Astrocyte of the cerebellum (primary cell): ENCODE data around the gene NCAPG.

Source experiments
- DNase-seq: peaks from one replicate; pipeline ENCODE4 v3.0.0-alpha.2; 2011; ENCODE audit warnings: low read depth
- H3K4me3 ChIP-seq: 2 replicates; pipeline ENCODE4 v1.5.1; 2011; ENCODE audit warnings: mild to moderate bottlenecking, low read depth, low read length, moderate library complexity
- CTCF ChIP-seq: IDR thresholded peaks from 2 replicates; pipeline ENCODE4 v1.5.1; 2012; ENCODE audit warnings: low read length, low read depth, moderate library complexity, mild to moderate bottlenecking; ENCODE audit errors: missing control alignments
- in situ Hi-C: cut with HindIII; loops from 2 replicates; pipeline ENCODE4 v1.10.0; 2017; ENCODE audit warnings: low sequenced_read_pairs

The NCAPG gene, protein sequence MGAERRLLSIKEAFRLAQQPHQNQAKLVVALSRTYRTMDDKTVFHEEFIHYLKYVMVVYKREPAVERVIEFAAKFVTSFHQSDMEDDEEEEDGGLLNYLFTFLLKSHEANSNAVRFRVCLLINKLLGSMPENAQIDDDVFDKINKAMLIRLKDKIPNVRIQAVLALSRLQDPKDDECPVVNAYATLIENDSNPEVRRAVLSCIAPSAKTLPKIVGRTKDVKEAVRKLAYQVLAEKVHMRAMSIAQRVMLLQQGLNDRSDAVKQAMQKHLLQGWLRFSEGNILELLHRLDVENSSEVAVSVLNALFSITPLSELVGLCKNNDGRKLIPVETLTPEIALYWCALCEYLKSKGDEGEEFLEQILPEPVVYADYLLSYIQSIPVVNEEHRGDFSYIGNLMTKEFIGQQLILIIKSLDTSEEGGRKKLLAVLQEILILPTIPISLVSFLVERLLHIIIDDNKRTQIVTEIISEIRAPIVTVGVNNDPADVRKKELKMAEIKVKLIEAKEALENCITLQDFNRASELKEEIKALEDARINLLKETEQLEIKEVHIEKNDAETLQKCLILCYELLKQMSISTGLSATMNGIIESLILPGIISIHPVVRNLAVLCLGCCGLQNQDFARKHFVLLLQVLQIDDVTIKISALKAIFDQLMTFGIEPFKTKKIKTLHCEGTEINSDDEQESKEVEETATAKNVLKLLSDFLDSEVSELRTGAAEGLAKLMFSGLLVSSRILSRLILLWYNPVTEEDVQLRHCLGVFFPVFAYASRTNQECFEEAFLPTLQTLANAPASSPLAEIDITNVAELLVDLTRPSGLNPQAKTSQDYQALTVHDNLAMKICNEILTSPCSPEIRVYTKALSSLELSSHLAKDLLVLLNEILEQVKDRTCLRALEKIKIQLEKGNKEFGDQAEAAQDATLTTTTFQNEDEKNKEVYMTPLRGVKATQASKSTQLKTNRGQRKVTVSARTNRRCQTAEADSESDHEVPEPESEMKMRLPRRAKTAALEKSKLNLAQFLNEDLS

GRCh38 chr4:17810260-17811077 is at the start of gene NCAPG, which contains the start of gene DCAF16:
Gene NCAPG, plus strand, starts transcription at chr4:17810979. Its CDS starts 99 bp downstream, at chr4:17811078.
Gene DCAF16, minus strand, starts transcription at chr4:17810757. Its CDS starts 6,616 bp downstream, at chr4:17804141.
- in situ Hi-C loops, result no loop called here
- no peak for TF ChIP-seq CTCF
- H3K4me3 ChIP-seq, result peak within 1 kb of the TSS; percentile 88
- DNase-seq, result peak; percentile 99

- DNase-seq, result no peak
- in situ Hi-C loops, result no loop called here
- TF ChIP-seq CTCF, result no peak
- no peak overlapping the region for H3K4me3 ChIP-seq
These were observed 49.7 kb upstream of the NCAPG start for GRCh38 chr4:17761062-17761461.

GRCh38 chr4:17762726-17763125 is 48.1 kb upstream of the NCAPG start:
- peak; percentile 18 for DNase-seq
- TF ChIP-seq CTCF, result peak; percentile 26
- H3K4me3 ChIP-seq, result no peak overlapping the region
- in situ Hi-C loops, result no loop called here

- in situ Hi-C loops, result no loop called here
- no peak for TF ChIP-seq CTCF
- no peak overlapping the region for H3K4me3 ChIP-seq
- DNase-seq, result no peak
These were observed 47.4 kb upstream of the NCAPG start for GRCh38 chr4:17763416-17763815.

- no peak overlapping the region for H3K4me3 ChIP-seq
- in situ Hi-C loops, result no loop called here
- no peak for DNase-seq
- TF ChIP-seq CTCF, result no peak
These were observed 46.8 kb upstream of the NCAPG start for GRCh38 chr4:17763931-17764330.
